ENCODE data around the gene ALX3. TPM values are rescaled to one million over a fixed set of nuclear protein-coding genes. Genes with fewer than 3 reads are reported as not detected.

Gene ALX3
- polyA plus RNA-seq, 1 donor (not counting 4 experiments of a cell fraction or from before 2014, with no cell fraction given) = not detected

GRCh38 chr1:110106013-110106941, 35.8 kb upstream of the ALX3 start:
- Histone ChIP-seq H3K27ac (ENCODE audit: control insufficient read depth, insufficient read depth, low read length) (no peak overlapping the region), H3K9me1 (ENCODE audit: control insufficient read depth, extremely low read depth, insufficient read depth, low read length) (no peaks in the 10 kb centered on the region), H3K9me3 (ENCODE audit: control insufficient read depth, low read depth, low read length) (no peaks in the 10 kb centered on the region), H3K4me1 (ENCODE audit: control insufficient read depth, extremely low read depth, insufficient read depth, low read length) (no peaks in the 10 kb centered on the region), H4K20me1 (ENCODE audit: control insufficient read depth, extremely low read depth, insufficient read depth, low read length) (peaks cover 2% of the 10 kb centered on the region), H3K36me3 (ENCODE audit: control insufficient read depth in 2 of 2, extremely low read depth in 1 of 2, insufficient read depth in 2 of 2, low read length in 2 of 2) (no peaks in the 10 kb centered on the region), H3K4me3 (ENCODE audit: control insufficient read depth in 2 of 3, extremely low read depth in 1 of 3, insufficient read depth in 2 of 3, low read depth in 1 of 3, low read length in 3 of 3) (no peak overlapping the region), H3K9ac (ENCODE audit: control insufficient read depth, extremely low read depth, insufficient read depth, low read length) (no peak overlapping the region), H3K27me3 (ENCODE audit: control insufficient read depth, extremely low read depth, insufficient read depth, low read length) (peaks cover 11% of the 10 kb centered on the region), H3K79me2 (ENCODE audit: control insufficient read depth, insufficient read depth, low read length) (no peaks in the 10 kb centered on the region), H2AFZ (ENCODE audit: control insufficient read depth, low read length) (no peak overlapping the region), H3K4me2 (ENCODE audit: control insufficient read depth, extremely low read depth, insufficient read depth, low read depth, low read length) (no peak overlapping the region)
- TF ChIP-seq, protein P1, sequence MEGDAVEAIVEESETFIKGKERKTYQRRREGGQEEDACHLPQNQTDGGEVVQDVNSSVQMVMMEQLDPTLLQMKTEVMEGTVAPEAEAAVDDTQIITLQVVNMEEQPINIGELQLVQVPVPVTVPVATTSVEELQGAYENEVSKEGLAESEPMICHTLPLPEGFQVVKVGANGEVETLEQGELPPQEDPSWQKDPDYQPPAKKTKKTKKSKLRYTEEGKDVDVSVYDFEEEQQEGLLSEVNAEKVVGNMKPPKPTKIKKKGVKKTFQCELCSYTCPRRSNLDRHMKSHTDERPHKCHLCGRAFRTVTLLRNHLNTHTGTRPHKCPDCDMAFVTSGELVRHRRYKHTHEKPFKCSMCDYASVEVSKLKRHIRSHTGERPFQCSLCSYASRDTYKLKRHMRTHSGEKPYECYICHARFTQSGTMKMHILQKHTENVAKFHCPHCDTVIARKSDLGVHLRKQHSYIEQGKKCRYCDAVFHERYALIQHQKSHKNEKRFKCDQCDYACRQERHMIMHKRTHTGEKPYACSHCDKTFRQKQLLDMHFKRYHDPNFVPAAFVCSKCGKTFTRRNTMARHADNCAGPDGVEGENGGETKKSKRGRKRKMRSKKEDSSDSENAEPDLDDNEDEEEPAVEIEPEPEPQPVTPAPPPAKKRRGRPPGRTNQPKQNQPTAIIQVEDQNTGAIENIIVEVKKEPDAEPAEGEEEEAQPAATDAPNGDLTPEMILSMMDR (optimal IDR thresholded peaks at IDR 0.05 in 1 of 3, IDR thresholded peaks at IDR 0.05 in 1 of 3, conservative IDR thresholded peaks at IDR 0.05 in 1 of 3; ENCODE audit: extremely low read depth in 1 of 3, insufficient read depth in 2 of 3, low read length in 3 of 3) = peak; percentile 94 to 97 (median 97)
- TF ChIP-seq EZH2 (IDR thresholded peaks at IDR 0.05; ENCODE audit: low read length) = no peak
- DNase-seq (ENCODE audit: low read depth, low spot score) = no peak
- peak; percentile 81 for FAIRE-seq
- dilution Hi-C loops (cut with MboI; ENCODE audit: extremely low pct_ligation_motif_present, low sequenced_read_pairs) = no loop called here

DNA sequence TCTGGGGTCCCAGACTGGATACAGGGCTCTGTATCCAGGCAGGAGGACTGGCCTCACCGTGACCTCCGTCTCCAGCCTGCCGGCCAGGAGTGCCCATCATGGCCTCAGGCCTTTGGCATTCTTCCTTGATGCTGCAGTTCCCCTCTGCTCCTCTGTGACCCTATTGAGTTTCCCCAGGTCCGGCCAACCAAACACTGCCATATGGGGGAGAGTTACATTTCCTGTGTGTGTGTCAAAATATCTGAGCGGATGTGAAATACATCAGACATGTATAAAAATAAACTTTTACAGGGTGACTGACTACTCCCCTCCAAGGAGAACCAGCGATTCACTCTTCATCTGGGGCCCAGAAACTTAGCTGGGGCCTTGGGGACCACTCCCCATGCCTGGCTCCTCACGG, 31.6 kb upstream of the ALX3 start:
- no peaks in the 10 kb centered on the region for H3K4me1 ChIP-seq (ENCODE audit: control insufficient read depth, extremely low read depth, insufficient read depth, low read length)
- dilution Hi-C loops (cut with MboI; ENCODE audit: extremely low pct_ligation_motif_present, low sequenced_read_pairs) = no loop called here
- no peak overlapping the region for H2AFZ ChIP-seq (ENCODE audit: control insufficient read depth, low read length)
- H3K27ac ChIP-seq (ENCODE audit: control insufficient read depth, insufficient read depth, low read length) = no peak overlapping the region
- no peaks in the 10 kb centered on the region for H3K79me2 ChIP-seq (ENCODE audit: control insufficient read depth, insufficient read depth, low read length)
- no peak overlapping the region for H3K4me2 ChIP-seq (ENCODE audit: control insufficient read depth, extremely low read depth, insufficient read depth, low read depth, low read length)
- H4K20me1 ChIP-seq (ENCODE audit: control insufficient read depth, extremely low read depth, insufficient read depth, low read length) = peaks cover 2% of the 10 kb centered on the region
- no peaks in the 10 kb centered on the region for H3K36me3 ChIP-seq (ENCODE audit: control insufficient read depth in 2 of 2, extremely low read depth in 1 of 2, insufficient read depth in 2 of 2, low read length in 2 of 2)
- peaks cover 14% of the 10 kb centered on the region for H3K27me3 ChIP-seq (ENCODE audit: control insufficient read depth, extremely low read depth, insufficient read depth, low read length)
- TF ChIP-seq, protein P1 (optimal IDR thresholded peaks at IDR 0.05 in 1 of 3, IDR thresholded peaks at IDR 0.05 in 1 of 3, conservative IDR thresholded peaks at IDR 0.05 in 1 of 3; ENCODE audit: extremely low read depth in 1 of 3, insufficient read depth in 2 of 3, low read length in 3 of 3) = no peak
- TF ChIP-seq EZH2 (IDR thresholded peaks at IDR 0.05; ENCODE audit: low read length) = no peak
- FAIRE-seq (no peak), DNase-seq (ENCODE audit: low read depth, low spot score) (no peak)
- H3K9ac ChIP-seq (ENCODE audit: control insufficient read depth, extremely low read depth, insufficient read depth, low read length) = no peak overlapping the region
- no peaks in the 10 kb centered on the region for H3K9me3 ChIP-seq (ENCODE audit: control insufficient read depth, low read depth, low read length)
- H3K4me3 ChIP-seq (ENCODE audit: control insufficient read depth in 2 of 3, extremely low read depth in 1 of 3, insufficient read depth in 2 of 3, low read depth in 1 of 3, low read length in 3 of 3) = no peak overlapping the region
- no peaks in the 10 kb centered on the region for H3K9me1 ChIP-seq (ENCODE audit: control insufficient read depth, extremely low read depth, insufficient read depth, low read length)

All from keratinocyte (primary cell).